ENCODE measurements around the gene LRRK2. TPM values are rescaled to one million over a fixed set of nuclear protein-coding genes. Genes with fewer than 3 reads are reported as not detected.

Gene LRRK2
- total and polyA plus RNA-seq, 4 donors: 7.0 to 42.0 (median 21.1) TPM

GRCh38 chr12:40188558-40189320 lies 36.1 kb upstream of the LRRK2 start:
- Histone ChIP-seq H3K27ac (ENCODE audit: low read depth in 1 of 2, low read length in 2 of 2) (no peak overlapping the region), H3K27me3 (ENCODE audit: control insufficient read depth in 1 of 2, insufficient read depth in 2 of 2, low read length in 1 of 2) (no peaks in the 10 kb centered on the region), H3K36me3 (ENCODE audit: control insufficient read depth in 1 of 2, insufficient read depth in 2 of 2, low read length in 1 of 2) (no peaks in the 10 kb centered on the region), H3K4me1 (ENCODE audit: control insufficient read depth in 1 of 2, insufficient read depth in 2 of 2, low read length in 2 of 2) (no peaks in the 10 kb centered on the region), H3K4me3 (ENCODE audit: low read length in 2 of 2) (no peak overlapping the region), H3K9me3 (ENCODE audit: control insufficient read depth, low read length) (no peaks in the 10 kb centered on the region)
- ATAC-seq (ENCODE audit: low FRiP score) (no peak), DNase-seq (no peak)
- intact Hi-C loops (cut with DNase I): no loop called here
- WGBS, 2 donors: 62 to 65% methylated on average over 6 of the region's 6 CpGs

- Histone ChIP-seq H3K4me3 (ENCODE audit: low read length in 2 of 2) (no peak overlapping the region), H3K27ac (ENCODE audit: low read depth in 1 of 2, low read length in 2 of 2) (no peak overlapping the region), H3K27me3 (ENCODE audit: control insufficient read depth in 1 of 2, insufficient read depth in 2 of 2, low read length in 1 of 2) (no peaks in the 10 kb centered on the region), H3K36me3 (ENCODE audit: control insufficient read depth in 1 of 2, insufficient read depth in 2 of 2, low read length in 1 of 2) (no peaks in the 10 kb centered on the region), H3K4me1 (ENCODE audit: control insufficient read depth in 1 of 2, insufficient read depth in 2 of 2, low read length in 2 of 2) (no peaks in the 10 kb centered on the region), H3K9me3 (ENCODE audit: control insufficient read depth, low read length) (no peaks in the 10 kb centered on the region)
- no peak for ATAC-seq (ENCODE audit: low FRiP score)
- intact Hi-C loops (cut with DNase I): no loop called here
- 75 to 77% methylated on average over 6 of the region's 6 CpGs for WGBS, 2 donors
- DNase-seq: no peak
Observed at GRCh38 chr12:40192704-40193255, 32.0 kb upstream of the LRRK2 start.

- H3K36me3 ChIP-seq (ENCODE audit: control insufficient read depth in 1 of 2, insufficient read depth in 2 of 2, low read length in 1 of 2): no peaks in the 10 kb centered on the region
- no peak overlapping the region for H3K27ac ChIP-seq (ENCODE audit: low read depth in 1 of 2, low read length in 2 of 2)
- no peaks in the 10 kb centered on the region for H3K4me1 ChIP-seq (ENCODE audit: control insufficient read depth in 1 of 2, insufficient read depth in 2 of 2, low read length in 2 of 2)
- H3K27me3 ChIP-seq (ENCODE audit: control insufficient read depth in 1 of 2, insufficient read depth in 2 of 2, low read length in 1 of 2): no peaks in the 10 kb centered on the region
- WGBS, 2 donors: 91 to 93% methylated on average over 3 of the region's 3 CpGs
- ATAC-seq (ENCODE audit: low FRiP score) (no peak), DNase-seq (no peak)
- intact Hi-C loops (cut with DNase I): no loop called here
- no peaks in the 10 kb centered on the region for H3K9me3 ChIP-seq (ENCODE audit: control insufficient read depth, low read length)
- H3K4me3 ChIP-seq (ENCODE audit: low read length in 2 of 2): no peak overlapping the region
Observed at GRCh38 chr12:40194846-40195245, 30.0 kb upstream of the LRRK2 start.

- Histone ChIP-seq H3K4me1 (ENCODE audit: control insufficient read depth in 1 of 2, insufficient read depth in 2 of 2, low read length in 2 of 2) (no peaks in the 10 kb centered on the region), H3K9me3 (ENCODE audit: control insufficient read depth, low read length) (no peaks in the 10 kb centered on the region), H3K36me3 (ENCODE audit: control insufficient read depth in 1 of 2, insufficient read depth in 2 of 2, low read length in 1 of 2) (no peaks in the 10 kb centered on the region), H3K27me3 (ENCODE audit: control insufficient read depth in 1 of 2, insufficient read depth in 2 of 2, low read length in 1 of 2) (no peaks in the 10 kb centered on the region), H3K27ac (ENCODE audit: low read depth in 1 of 2, low read length in 2 of 2) (no peak overlapping the region), H3K4me3 (ENCODE audit: low read length in 2 of 2) (no peak overlapping the region)
- 91 to 94% methylated on average over 4 of the region's 4 CpGs for WGBS, 2 donors
- no peak for ATAC-seq (ENCODE audit: low FRiP score)
- no peak for DNase-seq
- intact Hi-C loops (cut with DNase I): no loop called here
Observed at GRCh38 chr12:40197590-40197989, 27.2 kb upstream of the LRRK2 start.

- WGBS, 2 donors: 81 to 82% methylated on average over 4 of the region's 4 CpGs
- no peak overlapping the region for H3K4me3 ChIP-seq (ENCODE audit: low read length in 2 of 2)
- DNase-seq: no peak
Observed at GRCh38 chr12:40198601-40199000, 26.2 kb upstream of the LRRK2 start.

GRCh38 chr12:40202095-40203059 lies 22.4 kb upstream of the LRRK2 start:
- no peak overlapping the region for H3K27ac ChIP-seq (ENCODE audit: low read depth in 1 of 2, low read length in 2 of 2)
- no peaks in the 10 kb centered on the region for H3K4me1 ChIP-seq (ENCODE audit: control insufficient read depth in 1 of 2, insufficient read depth in 2 of 2, low read length in 2 of 2)
- H3K27me3 ChIP-seq (ENCODE audit: control insufficient read depth in 1 of 2, insufficient read depth in 2 of 2, low read length in 1 of 2): no peaks in the 10 kb centered on the region
- no peak for DNase-seq
- H3K36me3 ChIP-seq (ENCODE audit: control insufficient read depth in 1 of 2, insufficient read depth in 2 of 2, low read length in 1 of 2): no peaks in the 10 kb centered on the region
- no peaks in the 10 kb centered on the region for H3K9me3 ChIP-seq (ENCODE audit: control insufficient read depth, low read length)
- ATAC-seq (ENCODE audit: low FRiP score): no peak
- WGBS, 2 donors: 7 to 21% methylated on average over 1 of the region's 1 CpG
- no peak overlapping the region for H3K4me3 ChIP-seq (ENCODE audit: low read length in 2 of 2)
- intact Hi-C loops (cut with DNase I): no loop called here

More at GRCh38 chr12:40198601-40199000, 26.2 kb upstream of the LRRK2 start:
- ATAC-seq (ENCODE audit: low FRiP score): no peak
- H3K27me3 ChIP-seq (ENCODE audit: control insufficient read depth in 1 of 2, insufficient read depth in 2 of 2, low read length in 1 of 2): no peaks in the 10 kb centered on the region
- no peaks in the 10 kb centered on the region for H3K4me1 ChIP-seq (ENCODE audit: control insufficient read depth in 1 of 2, insufficient read depth in 2 of 2, low read length in 2 of 2)
- no peak overlapping the region for H3K27ac ChIP-seq (ENCODE audit: low read depth in 1 of 2, low read length in 2 of 2)
- intact Hi-C loops (cut with DNase I): no loop called here
- H3K36me3 ChIP-seq (ENCODE audit: control insufficient read depth in 1 of 2, insufficient read depth in 2 of 2, low read length in 1 of 2): no peaks in the 10 kb centered on the region
- H3K9me3 ChIP-seq (ENCODE audit: control insufficient read depth, low read length): no peaks in the 10 kb centered on the region

GRCh38 chr12:40203060-40203430 lies 21.8 kb upstream of the LRRK2 start:
- ATAC-seq (ENCODE audit: low FRiP score) (no peak), DNase-seq (no peak)
- Histone ChIP-seq H3K36me3 (ENCODE audit: control insufficient read depth in 1 of 2, insufficient read depth in 2 of 2, low read length in 1 of 2) (no peaks in the 10 kb centered on the region), H3K4me1 (ENCODE audit: control insufficient read depth in 1 of 2, insufficient read depth in 2 of 2, low read length in 2 of 2) (no peaks in the 10 kb centered on the region), H3K4me3 (ENCODE audit: low read length in 2 of 2) (no peak overlapping the region), H3K9me3 (ENCODE audit: control insufficient read depth, low read length) (no peaks in the 10 kb centered on the region), H3K27ac (ENCODE audit: low read depth in 1 of 2, low read length in 2 of 2) (no peak overlapping the region), H3K27me3 (ENCODE audit: control insufficient read depth in 1 of 2, insufficient read depth in 2 of 2, low read length in 1 of 2) (no peaks in the 10 kb centered on the region)
- intact Hi-C loops (cut with DNase I): no loop called here
- 35 to 40% methylated on average over 5 of the region's 5 CpGs for WGBS, 2 donors

GRCh38 chr12:40204337-40204736 lies 20.5 kb upstream of the LRRK2 start:
- ATAC-seq (ENCODE audit: low FRiP score) (no peak), DNase-seq (no peak)
- intact Hi-C loops (cut with DNase I): no loop called here
- Histone ChIP-seq H3K4me1 (ENCODE audit: control insufficient read depth in 1 of 2, insufficient read depth in 2 of 2, low read length in 2 of 2) (no peaks in the 10 kb centered on the region), H3K27me3 (ENCODE audit: control insufficient read depth in 1 of 2, insufficient read depth in 2 of 2, low read length in 1 of 2) (no peaks in the 10 kb centered on the region), H3K36me3 (ENCODE audit: control insufficient read depth in 1 of 2, insufficient read depth in 2 of 2, low read length in 1 of 2) (no peaks in the 10 kb centered on the region), H3K27ac (ENCODE audit: low read depth in 1 of 2, low read length in 2 of 2) (no peak overlapping the region), H3K9me3 (ENCODE audit: control insufficient read depth, low read length) (no peaks in the 10 kb centered on the region), H3K4me3 (ENCODE audit: low read length in 2 of 2) (no peak overlapping the region)
- 94 to 95% methylated on average over 3 of the region's 3 CpGs for WGBS, 2 donors
